DOHH2 (cell line): ENCODE measurements around the gene S100B.

Experiments used
- H3F3A ChIP-seq: fragments of 200-600 bp; sonication (generic), shearing (Covaris generic); 2 replicates; pipeline ENCODE4 v1.6.0; 2016; ENCODE audit warnings: antibody characterized with exemption, mild to moderate bottlenecking; ENCODE audit not compliant: control insufficient read depth, insufficient read depth
- H3K27ac ChIP-seq: fragments of 200-600 bp; sonication (generic); 2 replicates; pipeline ENCODE4 v1.5.1; 2014; ENCODE audit warnings: low read depth, mild to moderate bottlenecking, low read length, moderate library complexity
- H3K27me3 ChIP-seq: fragments of 200-600 bp; sonication (generic); 2 replicates; pipeline ENCODE4 v1.6.1; 2014; ENCODE audit warnings: mild to moderate bottlenecking, low read length, mixed read lengths; ENCODE audit not compliant: control insufficient read depth
- H3K36me3 ChIP-seq: fragments of 200-600 bp; sonication (generic); 2 replicates; pipeline ENCODE4 v1.6.1; 2014; ENCODE audit warnings: mild to moderate bottlenecking, low read length, moderate library complexity, mixed read lengths; ENCODE audit not compliant: control insufficient read depth
- H3K4me1 ChIP-seq: fragments of 200-600 bp; sonication (generic); 2 replicates; pipeline ENCODE4 v1.6.1; 2014; ENCODE audit warnings: mild to moderate bottlenecking, low read length, mixed read lengths; ENCODE audit not compliant: control insufficient read depth
- H3K4me2 ChIP-seq: fragments of 200-600 bp; sonication (generic); 2 replicates; pipeline ENCODE4 v1.6.0; 2014; ENCODE audit warnings: mild to moderate bottlenecking, low read length, moderate library complexity
- H3K4me3 ChIP-seq: fragments of 200-600 bp; sonication (generic); 2 replicates; pipeline ENCODE4 v1.5.1; 2014; ENCODE audit warnings: mild to moderate bottlenecking, low read length, mixed read lengths
- H3K79me2 ChIP-seq: fragments of 200-600 bp; sonication (generic); 2 replicates; pipeline ENCODE4 v1.6.1; 2014; ENCODE audit warnings: mild to moderate bottlenecking, low read length, mixed read lengths; ENCODE audit not compliant: control insufficient read depth
- H3K9me2 ChIP-seq: fragments of 200-600 bp; sonication (generic); replicated peaks from 2 replicates; pipeline ENCODE4 v1.6.1; 2014; ENCODE audit warnings: mild to moderate bottlenecking, low read length, mixed read lengths; ENCODE audit not compliant: control insufficient read depth
- H3K9me3 ChIP-seq: fragments of 200-600 bp; sonication (generic); 2 replicates; pipeline ENCODE4 v1.6.1; 2014; ENCODE audit warnings: antibody characterized with exemption, low read length, mixed read lengths; ENCODE audit not compliant: control insufficient read depth, insufficient read depth
- H4K20me1 ChIP-seq: fragments of 200-600 bp; sonication (generic); 2 replicates; pipeline ENCODE4 v1.6.0; 2014; ENCODE audit warnings: low read depth, mild to moderate bottlenecking, antibody characterized with exemption, low read length, moderate library complexity; ENCODE audit not compliant: control insufficient read depth, insufficient read depth
- CTCF ChIP-seq: fragments of 200-600 bp; sonication (generic); IDR thresholded peaks from one replicate; pipeline ENCODE4 v1.5.1; 2014; ENCODE audit warnings: antibody characterized with exemption, mild to moderate bottlenecking, low read depth, low read length; ENCODE audit not compliant: poor library complexity, severe bottlenecking
- EZH2phosphoT487 ChIP-seq: fragments of 200-600 bp; sonication (generic); IDR thresholded peaks from 2 replicates; pipeline ENCODE4 v1.6.1; 2017; ENCODE audit warnings: borderline replicate concordance, mild to moderate bottlenecking, antibody characterized with exemption, low read length, moderate library complexity, mixed read lengths

S100B gene

DNA sequence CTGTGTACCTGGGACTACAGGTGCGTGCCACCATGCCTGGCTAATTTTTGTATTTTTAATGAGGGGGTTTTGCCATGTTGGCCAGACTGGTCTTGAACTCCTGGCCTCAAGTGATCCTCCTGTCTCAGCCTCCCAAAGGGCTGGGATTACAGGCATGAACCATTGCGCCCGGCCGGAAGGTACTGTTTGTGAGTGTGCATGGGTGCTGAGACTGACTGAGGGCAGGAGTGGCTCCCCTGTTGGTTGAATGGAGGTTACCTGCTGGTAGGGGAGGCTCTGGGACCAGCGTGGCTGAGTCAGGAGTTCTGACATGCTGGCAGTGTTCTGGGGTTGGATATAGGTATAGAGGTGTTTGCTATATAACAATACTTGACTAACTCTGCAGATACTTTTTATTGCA is 41.0 kb upstream of the S100B start:
- Histone ChIP-seq H3K79me2 (no peaks in the 10 kb centered on the region), H3F3A (no peaks in the 10 kb centered on the region), H3K4me1 (no peaks in the 10 kb centered on the region), H3K36me3 (peaks cover 38% of the 10 kb centered on the region), H3K27me3 (no peaks in the 10 kb centered on the region), H3K9me2 (no peaks in the 10 kb centered on the region), H3K27ac (no peak overlapping the region), H3K4me2 (no peak overlapping the region), H4K20me1 (no peaks in the 10 kb centered on the region), H3K9me3 (no peaks in the 10 kb centered on the region), H3K4me3 (no peak overlapping the region)
- TF ChIP-seq EZH2phosphoT487 (no peak), CTCF (no peak)

- no peak for TF ChIP-seq CTCF
- TF ChIP-seq EZH2phosphoT487: no peak
- peaks cover 19% of the 10 kb centered on the region for H3K36me3 ChIP-seq
- no peaks in the 10 kb centered on the region for H3K9me3 ChIP-seq
- no peak overlapping the region for H3K27ac ChIP-seq
- no peak overlapping the region for H3K4me2 ChIP-seq
- H3K79me2 ChIP-seq: no peaks in the 10 kb centered on the region
- H3K27me3 ChIP-seq: no peaks in the 10 kb centered on the region
- no peaks in the 10 kb centered on the region for H3K4me1 ChIP-seq
- H4K20me1 ChIP-seq: no peaks in the 10 kb centered on the region
- H3F3A ChIP-seq: 0 out of 2 replicates have a peak, but pooled peaks cover 2% of the 10 kb centered on the region
- no peaks in the 10 kb centered on the region for H3K9me2 ChIP-seq
- no peak overlapping the region for H3K4me3 ChIP-seq
Observed at GRCh38 chr21:46643379-46644177, 38.7 kb upstream of the S100B start.

- Histone ChIP-seq H3K27ac (no peak overlapping the region), H3K9me2 (no peaks in the 10 kb centered on the region), H4K20me1 (no peaks in the 10 kb centered on the region), H3K4me2 (no peak overlapping the region), H3K27me3 (no peaks in the 10 kb centered on the region), H3K4me3 (no peak overlapping the region), H3K9me3 (no peaks in the 10 kb centered on the region), H3K79me2 (0 out of 2 replicates have a peak, but pooled peaks cover 2% of the 10 kb centered on the region), H3K4me1 (no peaks in the 10 kb centered on the region; the same call in none of the 2 replicates), H3K36me3 (peaks cover 19% of the 10 kb centered on the region), H3F3A (peaks cover 7% of the 10 kb centered on the region; the same call in 1 of the 2 replicates)
- TF ChIP-seq CTCF (no peak), EZH2phosphoT487 (no peak)
Observed at GRCh38 chr21:46641656-46642055, 36.8 kb upstream of the S100B start.
